Memory B cell (primary cell): ENCODE data around the gene ZBTB1.
"Not testable (repeated sequence)": the region's sequence is repeated elsewhere in the genome, so short reads cannot be mapped to it uniquely, and the experiment has no call there.

Experiments
- ATAC-seq: fragments of 150-1000 bp; cut with Tn5 transposase; 2 replicates; pipeline ENCODE4 v1.10.0; 2021; ENCODE audit warnings: low read depth, mild to moderate bottlenecking, moderate library complexity
- DNase-seq, 2 donors: peaks; one replicate each; pipeline ENCODE4 v3.0.0; 2022; ENCODE audit warnings: low spot score in 2 of 2
- H3K27ac Mint-ChIP-seq: one replicate; pipeline ENCODE4 v1.8.0; 2022; ENCODE audit warnings: mild to moderate bottlenecking, moderate library complexity, mixed read lengths
- H3K27me3 Mint-ChIP-seq: one replicate; pipeline ENCODE4 v1.8.0; 2022; ENCODE audit warnings: mixed read lengths
- H3K36me3 Mint-ChIP-seq: one replicate; pipeline ENCODE4 v1.8.0; 2022; ENCODE audit warnings: mild to moderate bottlenecking, mixed read lengths
- H3K4me1 Mint-ChIP-seq: one replicate; pipeline ENCODE4 v1.8.0; 2022; ENCODE audit warnings: mixed read lengths
- H3K4me3 Mint-ChIP-seq: one replicate; pipeline ENCODE4 v1.8.0; 2022; ENCODE audit warnings: mild to moderate bottlenecking, moderate library complexity, mixed read lengths
- H3K9me3 Mint-ChIP-seq: one replicate; pipeline ENCODE4 v1.8.0; 2022; ENCODE audit warnings: mixed read lengths

Gene ZBTB1

DNA sequence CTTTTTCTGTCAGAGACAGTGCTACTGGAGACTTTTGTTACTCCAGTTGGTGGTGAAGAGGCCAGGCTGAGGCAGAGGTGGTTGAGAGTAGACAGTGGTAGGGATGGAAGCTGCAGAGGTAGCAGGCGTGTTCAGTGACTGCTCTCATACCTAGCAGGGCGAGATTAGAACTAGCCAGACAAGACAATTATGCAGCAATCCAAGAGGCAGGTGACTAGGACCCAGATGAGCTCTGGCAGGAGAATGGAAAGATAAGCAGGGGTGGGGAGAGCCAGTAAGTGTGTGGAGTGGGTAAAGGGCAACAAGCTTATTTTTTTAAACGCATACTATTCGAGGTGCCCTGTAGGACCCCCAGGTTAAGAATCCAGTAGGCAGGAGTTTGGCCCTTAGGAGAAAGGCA lies 50.0 kb downstream of the ZBTB1 start:
- H3K4me1 Mint-ChIP-seq: peaks cover 4% of the 10 kb centered on the region
- no peak overlapping the region for H3K27ac Mint-ChIP-seq
- H3K4me3 Mint-ChIP-seq: no peak overlapping the region
- no peak for ATAC-seq
- H3K27me3 Mint-ChIP-seq: peaks cover 10% of the 10 kb centered on the region
- no peaks in the 10 kb centered on the region for H3K9me3 Mint-ChIP-seq
- DNase-seq: no peak
- no peaks in the 10 kb centered on the region for H3K36me3 Mint-ChIP-seq

DNA sequence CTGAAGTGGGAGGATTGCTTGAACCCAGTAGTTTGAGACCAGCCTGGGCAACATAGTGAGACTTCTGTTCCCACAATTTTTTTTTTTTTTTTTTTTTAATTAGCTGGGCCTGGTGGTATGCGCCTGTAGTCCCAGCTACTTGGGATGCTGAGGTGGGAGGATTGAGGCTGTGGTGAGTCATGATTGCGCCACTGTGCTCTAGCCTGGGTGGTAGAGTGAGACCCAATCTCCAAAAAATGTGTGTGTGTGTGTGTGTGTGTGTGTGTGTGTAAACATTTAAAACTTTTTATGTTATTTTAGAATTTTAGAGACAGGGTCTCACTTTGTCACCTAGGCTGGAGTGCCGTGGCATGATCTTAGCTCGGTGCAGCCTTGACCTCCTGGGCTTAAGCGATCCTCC lies 52.0 kb downstream of the ZBTB1 start:
- H3K4me3 Mint-ChIP-seq: no peak overlapping the region
- DNase-seq: no peak
- H3K4me1 Mint-ChIP-seq: no peaks in the 10 kb centered on the region
- no peak overlapping the region for H3K27ac Mint-ChIP-seq
- H3K9me3 Mint-ChIP-seq: no peaks in the 10 kb centered on the region
- H3K27me3 Mint-ChIP-seq: peaks cover 8% of the 10 kb centered on the region
- H3K36me3 Mint-ChIP-seq: no peaks in the 10 kb centered on the region
- ATAC-seq: no peak

DNA sequence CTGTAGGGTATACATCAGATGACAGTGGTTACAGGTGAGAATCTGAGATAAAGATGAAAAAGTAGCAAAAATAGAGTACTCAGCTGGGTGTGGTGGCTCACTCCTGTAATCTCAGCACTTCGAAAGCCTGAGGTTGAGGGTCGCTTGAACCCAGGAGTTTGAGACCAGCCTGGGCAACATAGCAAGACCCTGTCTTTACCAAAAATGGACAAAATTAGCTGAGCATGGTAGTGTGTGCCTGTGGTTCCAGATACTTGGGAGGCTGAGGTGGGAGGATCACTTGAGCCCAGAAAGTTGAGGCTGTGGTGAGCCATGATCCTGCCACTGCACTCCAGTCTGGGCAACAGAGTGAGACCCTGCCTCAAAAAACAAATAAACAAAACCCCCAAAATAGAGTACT lies 53.6 kb downstream of the ZBTB1 start:
- not testable (repeated sequence) for H3K27me3 Mint-ChIP-seq, H3K36me3 Mint-ChIP-seq, H3K9me3 Mint-ChIP-seq, H3K27ac Mint-ChIP-seq, DNase-seq, ATAC-seq, H3K4me3 Mint-ChIP-seq, H3K4me1 Mint-ChIP-seq

DNA sequence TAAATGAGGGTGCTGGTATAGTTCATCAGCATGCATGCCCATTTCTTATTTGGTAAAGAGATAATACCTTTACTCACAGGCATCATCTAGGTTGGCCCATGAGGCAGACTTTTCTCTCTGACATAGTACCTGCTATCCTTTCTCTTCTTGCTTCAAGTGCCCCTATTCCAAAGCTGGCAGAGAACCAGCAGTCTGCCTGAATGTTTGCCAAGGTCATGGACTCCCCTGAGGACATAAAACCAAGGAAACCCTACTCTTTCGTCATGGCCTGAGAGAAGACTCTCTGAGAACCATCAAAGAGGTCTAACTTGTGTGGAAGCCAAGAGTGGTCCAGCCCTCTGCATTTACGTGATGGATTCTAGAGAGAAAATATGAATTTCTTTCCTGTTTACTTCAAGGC lies 57.1 kb downstream of the ZBTB1 start:
- no peaks in the 10 kb centered on the region for H3K4me1 Mint-ChIP-seq
- no peak overlapping the region for H3K4me3 Mint-ChIP-seq
- no peaks in the 10 kb centered on the region for H3K36me3 Mint-ChIP-seq
- ATAC-seq (no peak), DNase-seq (no peak)
- H3K27ac Mint-ChIP-seq: no peak overlapping the region
- no peaks in the 10 kb centered on the region for H3K9me3 Mint-ChIP-seq
- peaks cover 5% of the 10 kb centered on the region for H3K27me3 Mint-ChIP-seq

DNA sequence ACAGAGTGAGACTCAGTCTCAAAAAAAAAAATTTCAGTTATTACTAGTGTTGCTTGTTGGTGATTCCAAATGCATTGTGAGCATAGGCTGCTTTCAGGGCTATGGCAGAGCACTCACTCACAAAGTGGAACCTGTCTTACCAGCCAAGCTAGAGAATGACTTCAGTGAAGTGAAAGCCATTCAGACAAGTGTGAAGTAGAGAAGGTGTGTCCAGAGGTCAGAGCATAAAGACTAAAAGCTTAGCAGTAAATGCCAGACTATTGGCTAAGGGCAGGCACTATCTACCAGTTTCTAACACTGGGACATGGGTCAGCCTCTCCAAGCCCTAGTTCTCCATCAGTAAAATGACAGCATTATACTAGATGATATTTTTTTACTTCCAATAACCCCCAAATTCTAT lies 57.9 kb downstream of the ZBTB1 start:
- Mint-ChIP-seq H3K27me3 (peaks cover 5% of the 10 kb centered on the region), H3K4me1 (no peaks in the 10 kb centered on the region), H3K9me3 (no peaks in the 10 kb centered on the region), H3K27ac (no peak overlapping the region), H3K4me3 (no peak overlapping the region), H3K36me3 (no peaks in the 10 kb centered on the region)
- ATAC-seq (no peak), DNase-seq (no peak)

GRCh38 chr14:64563696-64564095 lies 59.1 kb downstream of the ZBTB1 start:
- H3K27ac Mint-ChIP-seq: no peak overlapping the region
- H3K36me3 Mint-ChIP-seq: no peaks in the 10 kb centered on the region
- ATAC-seq (no peak), DNase-seq (no peak)
- no peaks in the 10 kb centered on the region for H3K9me3 Mint-ChIP-seq
- no peaks in the 10 kb centered on the region for H3K4me1 Mint-ChIP-seq
- H3K27me3 Mint-ChIP-seq: peaks cover 5% of the 10 kb centered on the region
- H3K4me3 Mint-ChIP-seq: no peak overlapping the region

DNA sequence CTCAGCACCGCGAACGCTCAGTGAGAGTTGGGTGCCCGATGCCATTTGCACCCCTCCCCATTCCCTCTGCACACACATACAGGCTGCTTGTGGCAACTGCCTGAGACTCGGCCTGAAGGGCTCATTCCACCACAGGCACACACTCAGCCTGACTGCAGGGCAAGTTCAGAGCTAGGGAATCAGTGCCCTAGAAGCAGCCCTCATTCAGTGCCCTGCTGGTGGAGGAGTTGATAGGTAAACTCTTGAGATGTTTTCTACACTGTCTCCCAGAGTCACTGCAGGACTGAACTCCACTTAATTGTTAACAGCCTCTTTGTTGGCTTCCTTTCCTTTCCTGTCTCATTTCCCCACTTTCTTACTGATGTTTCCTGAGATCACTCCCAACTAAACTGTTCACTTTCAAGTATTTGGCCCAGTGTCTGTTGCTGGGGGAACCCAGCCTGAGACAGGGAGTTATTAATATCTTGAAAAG lies 62.1 kb downstream of the ZBTB1 start:
- peaks cover 6% of the 10 kb centered on the region for H3K27me3 Mint-ChIP-seq

GRCh38 chr14:64569138-64569631 lies 64.6 kb downstream of the ZBTB1 start:
- Mint-ChIP-seq H3K4me3 (no peak overlapping the region), H3K27me3 (peaks cover 4% of the 10 kb centered on the region), H3K4me1 (no peaks in the 10 kb centered on the region), H3K36me3 (no peaks in the 10 kb centered on the region), H3K27ac (no peak overlapping the region), H3K9me3 (no peaks in the 10 kb centered on the region)
- no peak for ATAC-seq
- DNase-seq: no peak

More for the DNA sequence above, 62.1 kb downstream of the ZBTB1 start:
- H3K4me3 Mint-ChIP-seq: no peak overlapping the region
- no peaks in the 10 kb centered on the region for H3K4me1 Mint-ChIP-seq
- no peaks in the 10 kb centered on the region for H3K36me3 Mint-ChIP-seq
- ATAC-seq (no peak), DNase-seq (no peak)
- no peaks in the 10 kb centered on the region for H3K9me3 Mint-ChIP-seq
- no peak overlapping the region for H3K27ac Mint-ChIP-seq

- not testable (repeated sequence) for H3K36me3 Mint-ChIP-seq
Measured at GRCh38 chr14:64569646-64570045, 65.1 kb downstream of the ZBTB1 start.

DNA sequence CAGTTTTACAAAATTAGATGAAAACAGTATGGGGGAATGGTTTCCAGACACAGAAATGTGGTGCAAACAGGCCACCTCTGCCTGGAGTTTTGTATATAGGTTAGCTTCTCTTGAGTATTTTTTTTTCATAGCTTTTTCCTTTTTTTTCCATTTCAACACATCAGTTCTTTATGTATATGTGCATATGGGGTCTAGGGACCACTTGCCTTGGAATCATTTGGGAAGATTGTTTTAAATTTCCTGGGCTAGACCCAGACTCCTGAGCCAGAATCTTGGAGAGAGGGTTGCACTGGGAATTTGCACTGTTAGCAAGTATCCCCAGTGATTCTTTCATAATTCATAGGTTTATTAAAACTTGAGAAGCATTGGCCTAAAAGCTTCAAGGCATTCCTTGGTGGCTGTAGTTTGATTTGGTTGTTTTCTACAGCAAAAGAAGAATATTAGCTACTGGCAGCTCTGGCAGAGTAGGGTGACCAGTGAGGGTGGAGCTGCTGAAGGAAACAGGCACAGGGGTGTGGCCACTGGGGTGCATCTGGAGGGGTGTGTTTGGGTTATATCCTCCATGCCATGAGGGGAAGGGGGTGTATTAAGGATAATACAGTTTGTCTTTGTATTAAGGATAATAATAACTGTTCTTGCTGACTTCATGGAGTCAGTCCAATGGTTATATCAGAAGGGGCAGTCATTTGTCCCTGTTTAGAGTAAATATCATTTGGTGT lies 68.0 kb downstream of the ZBTB1 start:
- H3K9me3 Mint-ChIP-seq: no peaks in the 10 kb centered on the region
- H3K27ac Mint-ChIP-seq: no peak overlapping the region
- H3K36me3 Mint-ChIP-seq: no peaks in the 10 kb centered on the region
- H3K4me3 Mint-ChIP-seq: no peak overlapping the region
- no peak for DNase-seq
- no peak for ATAC-seq
- H3K27me3 Mint-ChIP-seq: peaks cover 2% of the 10 kb centered on the region
- H3K4me1 Mint-ChIP-seq: no peaks in the 10 kb centered on the region

More at GRCh38 chr14:64569646-64570045, 65.1 kb downstream of the ZBTB1 start:
- H3K4me3 Mint-ChIP-seq, H3K27ac Mint-ChIP-seq, H3K9me3 Mint-ChIP-seq, DNase-seq, ATAC-seq, H3K27me3 Mint-ChIP-seq, H3K4me1 Mint-ChIP-seq: not testable (repeated sequence)

GRCh38 chr14:64573109-64573508 lies 68.5 kb downstream of the ZBTB1 start:
- Mint-ChIP-seq H3K27me3 (peaks cover 2% of the 10 kb centered on the region), H3K4me3 (no peak overlapping the region), H3K27ac (no peak overlapping the region), H3K36me3 (no peaks in the 10 kb centered on the region), H3K4me1 (no peaks in the 10 kb centered on the region), H3K9me3 (no peaks in the 10 kb centered on the region)
- DNase-seq (no peak), ATAC-seq (no peak)
